Measurements from ENCODE around the gene EGF. TPM values are rescaled to one million over a fixed set of nuclear protein-coding genes. Genes with fewer than 3 reads are reported as not detected.

Gene EGF
- 1 to 10 TPM in 2 of 3 donors, under 1 TPM in 1; 0.48 to 1.2 (median 1.1) TPM for total RNA-seq
- 4.1 TPM for total RNA-seq (2013)

GRCh38 chr4:109912706-109913595, at the start of gene EGF:
TSS of gene EGF (plus strand) at chr4:109912883. CDS start at chr4:109913336, 453 bp downstream.
- Mint-ChIP-seq H3K27me3 (ENCODE audit: low read depth in 2 of 2) (peaks cover 11 to 44% of the 10 kb centered on the region in 2 donors), H3K4me3 (no peak within 1 kb of the TSS), H3K36me3 (no peaks in the 10 kb centered on the region), H3K27ac (no peak within 1 kb of the TSS), H3K9me3 (no peaks in the 10 kb centered on the region), H3K4me1 (no peaks in the 10 kb centered on the region)
- no peak for TF ChIP-seq CTCF (IDR thresholded peaks at IDR 0.05)
- intact Hi-C loops (cut with micrococcal nuclease) = no loop called here
- no peaks in the 10 kb centered on the region for H3K4me1 ChIP-seq (ENCODE audit: control insufficient read depth, insufficient read depth, low read length)
- H3K27me3 ChIP-seq (ENCODE audit: control insufficient read depth, insufficient read depth, low read length) = peaks cover 6% of the 10 kb centered on the region
- H3K4me3 ChIP-seq (ENCODE audit: low read length) = no peak within 1 kb of the TSS
- no peak for ATAC-seq
- no peak within 1 kb of the TSS for H3K27ac ChIP-seq (ENCODE audit: low read length)
- 61% methylated on average over 9 of the region's 9 CpGs for WGBS (ENCODE audit: insufficient coverage)
- no peaks in the 10 kb centered on the region for H3K36me3 ChIP-seq (ENCODE audit: control insufficient read depth, insufficient read depth, low read length)
- H3K9me3 ChIP-seq (ENCODE audit: control insufficient read depth, insufficient read depth, low read length) = no peaks in the 10 kb centered on the region
- DNase-seq = no peak

GRCh38 chr4:109864134-109864533, 48.5 kb upstream of the EGF start:
- H3K4me3 Mint-ChIP-seq = no peak overlapping the region

GRCh38 chr4:109870061-109870460, 42.6 kb upstream of the EGF start:
- WGBS (ENCODE audit: insufficient coverage) = 94% methylated on average over 5 of the region's 5 CpGs

More at GRCh38 chr4:109864134-109864533, 48.5 kb upstream of the EGF start:
- no peaks in the 10 kb centered on the region for H3K27me3 ChIP-seq (ENCODE audit: control insufficient read depth, insufficient read depth, low read length)
- H3K27me3 Mint-ChIP-seq (ENCODE audit: low read depth in 2 of 2) = no peaks in the 10 kb centered on the region
- no peak overlapping the region for H3K27ac ChIP-seq (ENCODE audit: low read length)
- no peak overlapping the region for H3K4me3 ChIP-seq (ENCODE audit: low read length)
- H3K36me3 ChIP-seq (ENCODE audit: control insufficient read depth, insufficient read depth, low read length) = no peaks in the 10 kb centered on the region
- no peaks in the 10 kb centered on the region for H3K36me3 Mint-ChIP-seq
- no peaks in the 10 kb centered on the region for H3K4me1 ChIP-seq (ENCODE audit: control insufficient read depth, insufficient read depth, low read length)
- intact Hi-C loops (cut with micrococcal nuclease) = no loop called here
- H3K4me1 Mint-ChIP-seq = no peaks in the 10 kb centered on the region
- ATAC-seq (no peak), DNase-seq (no peak)
- no peak for TF ChIP-seq CTCF (IDR thresholded peaks at IDR 0.05)
- no peak overlapping the region for H3K27ac Mint-ChIP-seq
- peaks cover 4% of the 10 kb centered on the region for H3K9me3 ChIP-seq (ENCODE audit: control insufficient read depth, insufficient read depth, low read length)
- no peaks in the 10 kb centered on the region for H3K9me3 Mint-ChIP-seq

More at GRCh38 chr4:109870061-109870460, 42.6 kb upstream of the EGF start:
- no peaks in the 10 kb centered on the region for H3K27me3 Mint-ChIP-seq (ENCODE audit: low read depth in 2 of 2)
- H3K4me1 ChIP-seq (ENCODE audit: control insufficient read depth, insufficient read depth, low read length) = no peaks in the 10 kb centered on the region
- DNase-seq = no peak
- H3K4me1 Mint-ChIP-seq = no peaks in the 10 kb centered on the region
- intact Hi-C loops (cut with micrococcal nuclease) = no loop called here
- H3K4me3 ChIP-seq (ENCODE audit: low read length) = no peak overlapping the region
- no peak for ATAC-seq
- TF ChIP-seq CTCF (IDR thresholded peaks at IDR 0.05) = no peak
- H3K36me3 ChIP-seq (ENCODE audit: control insufficient read depth, insufficient read depth, low read length) = no peaks in the 10 kb centered on the region
- no peaks in the 10 kb centered on the region for H3K9me3 ChIP-seq (ENCODE audit: control insufficient read depth, insufficient read depth, low read length)
- no peak overlapping the region for H3K27ac Mint-ChIP-seq
- no peaks in the 10 kb centered on the region for H3K27me3 ChIP-seq (ENCODE audit: control insufficient read depth, insufficient read depth, low read length)
- H3K36me3 Mint-ChIP-seq = no peaks in the 10 kb centered on the region
- no peak overlapping the region for H3K4me3 Mint-ChIP-seq
- no peaks in the 10 kb centered on the region for H3K9me3 Mint-ChIP-seq
- no peak overlapping the region for H3K27ac ChIP-seq (ENCODE audit: low read length)
